HCT116 (cell line): ENCODE data around the gene ANXA4. TPM values are rescaled to one million over a fixed set of nuclear protein-coding genes. Genes with fewer than 3 reads are reported as not detected.

Experiments used
- ATAC-seq: fragments of 200-7000 bp; cut with Tn5 transposase; 2 replicates; pipeline ENCODE4 v1.9.1; 2020; ENCODE audit warnings: mild to moderate bottlenecking, moderate library complexity
- BruUV-seq: library from RNA; stranded (reverse); fragments of 400-500 nt; replicated peaks from 2 replicates; lab custom pipeline; 2021; lab: Mats Ljungman, UMichigan
- CTCF ChIA-PET: fragments of 300-600 bp; sonication (Branson Sonifier 250); formaldehyde crosslinking; loops from one replicate; lab custom pipeline; 2021; ENCODE audit warnings: antibody characterized with exemption; lab: Charles Lee
- POLR2A ChIA-PET: fragments of 300-600, 350-600 bp; sonication (Branson Sonifier 250); formaldehyde crosslinking; loops from one replicate; lab custom pipeline; 2021; ENCODE audit warnings: antibody characterized with exemption; lab: Charles Lee
- RAD21 ChIA-PET, 2 experiments: fragments of 300-600 bp; sonication (Branson Sonifier 250); formaldehyde crosslinking; loops; one replicate each; lab custom pipeline; 2023; ENCODE audit warnings: low total read pairs in 2 of 2; ENCODE audit not compliant: uncharacterized antibody in 2 of 2, unreplicated experiment in 2 of 2, low non-redundant PET in 1 of 2; lab: Charles Lee
- DNase-seq: peaks from one replicate; pipeline ENCODE4 v3.0.0-alpha.2; 2010; ENCODE audit warnings: low read depth, low spot score
- H2AFZ ChIP-seq: fragments of 200-600 bp; shearing (Covaris generic), sonication (generic); 2 replicates; pipeline ENCODE4 v1.6.1; 2017; ENCODE audit warnings: low read depth, mixed run types, mixed read lengths, antibody characterized with exemption, low read length; ENCODE audit not compliant: poor library complexity, severe bottlenecking
- H3K27ac ChIP-seq: 2 replicates; pipeline ENCODE4 v1.5.1; 2012; ENCODE audit warnings: low read depth, low read length
- H3K27me3 ChIP-seq: fragments of 200-600 bp; sonication (generic); 2 replicates; pipeline ENCODE4 v1.6.1; 2016; ENCODE audit warnings: mixed run types, low read length, mixed read lengths; ENCODE audit not compliant: insufficient read depth
- H3K36me3 ChIP-seq, 2 experiments: fragments of 200-500 bp in 1 of 2; fragments of 200-600 bp in 1 of 2; sonication (Bioruptor generic) in 1 of 2; sonication (generic) in 1 of 2; 2 replicates each; pipeline versions ENCODE4 v1.5.1 to v1.6.1; 2014 to 2016; ENCODE audit warnings: low read length in 2 of 2, inconsistent platforms in 1 of 2, mixed read lengths in 1 of 2, mixed run types in 1 of 2; ENCODE audit not compliant: insufficient read depth in 2 of 2, control insufficient read depth in 1 of 2
- H3K4me1 ChIP-seq, 2 experiments: fragments of 200-600 bp in 1 of 2; sonication (generic) in 1 of 2; 2 replicates each; pipeline versions ENCODE4 v1.5.1 to v1.6.1; 2012 to 2017; ENCODE audit warnings: low read length in 2 of 2, inconsistent platforms in 1 of 2, mild to moderate bottlenecking in 1 of 2, mixed read lengths in 1 of 2, mixed run types in 1 of 2, moderate library complexity in 1 of 2; ENCODE audit not compliant: insufficient read depth in 2 of 2, control insufficient read depth in 1 of 2
- H3K4me2 ChIP-seq: fragments of 200-600 bp; sonication (generic); 2 replicates; pipeline ENCODE4 v1.6.1; 2017; ENCODE audit warnings: mixed run types, low read length, mixed read lengths
- H3K4me3 ChIP-seq, 2 experiments: fragments of 200-600 bp in 1 of 2; sonication (generic) in 1 of 2; replicated peaks in 1 of 2; 2 replicates each; pipeline ENCODE4 v1.5.1; 2011 to 2016; ENCODE audit warnings: low read length in 2 of 2, control low read depth in 1 of 2, low read depth in 1 of 2, mild to moderate bottlenecking in 1 of 2, mixed read lengths in 1 of 2, mixed run types in 1 of 2
- H3K79me2 ChIP-seq: fragments of 200-600 bp; sonication (generic); 2 replicates; pipeline ENCODE4 v1.6.1; 2017; ENCODE audit warnings: mild to moderate bottlenecking, mixed run types, low read length, moderate library complexity, mixed read lengths; ENCODE audit not compliant: insufficient read depth
- H3K9ac ChIP-seq: fragments of 200-600 bp; sonication (generic); 2 replicates; pipeline ENCODE4 v1.6.1; 2016; ENCODE audit warnings: low read length, mixed read lengths
- H3K9me2 ChIP-seq: fragments of 200-600 bp; sonication (generic), shearing (Covaris generic); 2 replicates; pipeline ENCODE4 v1.6.1; 2017; ENCODE audit warnings: mixed run types, mild to moderate bottlenecking, moderate library complexity; ENCODE audit not compliant: insufficient read depth
- H3K9me3 ChIP-seq, 2 experiments: fragments of 200-500 bp in 1 of 2; fragments of 200-600 bp in 1 of 2; sonication (Bioruptor generic) in 1 of 2; sonication (generic) in 1 of 2; 2 replicates each; pipeline ENCODE4 v1.6.1; 2014 to 2017; ENCODE audit warnings: low read length in 2 of 2, mixed read lengths in 2 of 2, inconsistent platforms in 1 of 2, low read depth in 1 of 2, mild to moderate bottlenecking in 1 of 2, mixed run types in 1 of 2, moderate library complexity in 1 of 2; ENCODE audit not compliant: control insufficient read depth in 1 of 2, insufficient read depth in 1 of 2
- H4K20me1 ChIP-seq: fragments of 200-600 bp; sonication (generic), shearing (Covaris generic); 2 replicates; pipeline ENCODE4 v1.6.1; 2017; ENCODE audit warnings: mixed run types, mild to moderate bottlenecking, moderate library complexity; ENCODE audit not compliant: insufficient read depth
- CEBPB ChIP-seq: IDR thresholded peaks from 2 replicates; pipeline ENCODE4 v1.6.1; 2012; ENCODE audit warnings: low read depth
- EGR1 ChIP-seq: IDR thresholded peaks from 2 replicates; pipeline ENCODE4 v1.6.1; 2012; ENCODE audit warnings: low read depth
- ELF1 ChIP-seq: IDR thresholded peaks from 2 replicates; pipeline ENCODE4 v1.6.1; 2012; ENCODE audit warnings: low read depth, borderline replicate concordance
- FOSL1 ChIP-seq: IDR thresholded peaks from 2 replicates; pipeline ENCODE4 v1.6.1; 2012; ENCODE audit warnings: low read depth
- JUND ChIP-seq: IDR thresholded peaks from 2 replicates; pipeline ENCODE4 v1.6.1; 2012
- POLR2A ChIP-seq: IDR thresholded peaks from 2 replicates; pipeline ENCODE4 v1.7.0; 2011; ENCODE audit warnings: borderline replicate concordance; ENCODE audit not compliant: insufficient read depth, insufficient read length; ENCODE audit errors: extremely low read depth
- POLR2AphosphoS5 ChIP-seq: IDR thresholded peaks from 2 replicates; pipeline ENCODE4 v1.6.1; 2011; ENCODE audit warnings: mild to moderate bottlenecking, low read depth, low read length, moderate library complexity
- SIN3A ChIP-seq: IDR thresholded peaks from 2 replicates; pipeline ENCODE4 v1.6.1; 2012; ENCODE audit warnings: low read depth
- SRF ChIP-seq: IDR thresholded peaks from 2 replicates; pipeline ENCODE4 v1.6.1; 2012; ENCODE audit warnings: low read depth
- ZFX ChIP-seq: fragments of 450-650 bp; IDR thresholded peaks from 2 replicates; pipeline ENCODE4 v1.6.1; 2017
- ZNF274 ChIP-seq: fragments of 200-500 bp; sonication (Bioruptor generic); IDR thresholded peaks from 2 replicates; pipeline ENCODE4 v1.6.1; 2014; ENCODE audit warnings: mild to moderate bottlenecking, low read depth, low read length, inconsistent platforms
- intact Hi-C: fragments of 100-400 bp; cut with micrococcal nuclease; formaldehyde crosslinking; loops from 2 replicates; pipeline ENCODE4 v1.10.0; 2022
- total RNA-seq: library from RNA; stranded (reverse); gene quantifications from one replicate; pipeline ENCODE4 v1.2.1, GENCODE V29; 2021; ENCODE audit not compliant: unreplicated experiment
- TF ChIP-seq, protein P1 (sequence below): IDR thresholded peaks from 2 replicates; pipeline ENCODE4 v1.6.1; 2012
- TF ChIP-seq, protein P2 (sequence below), 3 experiments: fragments of 200-600 bp in 1 of 3; sonication (generic) in 1 of 3; IDR thresholded peaks in 2 of 3; conservative IDR thresholded peaks in 1 of 3; 2 replicates each; pipeline ENCODE4 v1.5.1; 2012 to 2017; ENCODE audit warnings: low read depth in 2 of 3, low read length in 2 of 3, antibody characterized with exemption in 1 of 3, borderline replicate concordance in 1 of 3, control low read depth in 1 of 3, mild to moderate bottlenecking in 1 of 3, mixed read lengths in 1 of 3, mixed run types in 1 of 3, moderate library complexity in 1 of 3; ENCODE audit not compliant: insufficient read depth in 1 of 3
- TF ChIP-seq, protein P3 (sequence below): IDR thresholded peaks from 2 replicates; pipeline ENCODE4 v1.6.1; 2011; ENCODE audit warnings: mild to moderate bottlenecking, low read length, moderate library complexity; ENCODE audit not compliant: insufficient replicate concordance; ENCODE audit errors: extremely low read depth
- TF ChIP-seq, protein P4 (sequence below): IDR thresholded peaks from 2 replicates; pipeline ENCODE4 v1.6.1; 2012

The ANXA4 gene
- total RNA-seq, 1 experiment from 2014 or later: 64.6 TPM

DNA sequence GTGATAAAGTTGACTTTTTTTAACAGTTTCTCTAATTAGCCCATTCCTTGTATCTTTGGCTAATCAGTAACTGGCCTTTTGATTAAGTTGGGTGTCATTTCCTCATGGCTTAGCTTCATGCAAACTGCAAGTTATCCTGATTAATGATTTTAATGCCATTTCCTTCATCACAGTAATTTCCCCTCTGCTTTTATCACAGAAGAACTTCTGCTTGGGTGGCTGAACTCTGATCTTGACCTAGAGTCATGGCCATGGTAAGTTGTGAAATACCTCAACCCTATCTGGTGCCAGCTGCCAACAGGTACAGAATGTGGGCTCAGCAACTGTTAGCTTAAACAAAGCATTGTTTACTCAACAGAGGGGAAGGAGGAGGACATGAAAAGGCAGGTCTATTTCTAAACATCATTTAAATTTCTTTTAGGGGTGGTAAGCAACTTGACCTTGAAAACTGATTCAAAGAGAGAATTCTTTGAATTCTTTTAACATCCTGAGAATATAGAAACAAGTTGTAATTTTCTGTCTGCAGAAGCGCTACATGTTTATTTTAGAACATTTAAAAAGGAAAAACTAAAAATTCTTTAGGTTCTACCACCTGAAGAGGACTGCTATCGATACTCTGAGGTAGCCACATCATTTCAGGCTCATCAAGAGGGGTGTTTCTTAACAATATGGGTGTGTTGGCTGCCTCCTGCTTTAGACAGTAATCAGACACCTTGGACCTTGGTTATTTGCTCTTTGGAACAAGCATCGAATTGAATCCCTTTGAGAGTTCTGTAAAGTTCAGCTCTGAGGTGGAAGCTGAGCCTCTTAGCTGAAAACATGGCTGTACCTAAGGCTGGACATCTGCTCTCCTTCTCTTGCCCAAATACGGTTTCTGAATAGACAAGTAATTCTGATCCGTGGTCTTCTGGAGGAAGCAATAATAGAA, 39.7 kb downstream of the ANXA4 start:
- Histone ChIP-seq H3K27me3 (no peaks in the 10 kb centered on the region), H3K36me3 (no peaks in the 10 kb centered on the region), H3K9ac (no peak overlapping the region), H3K79me2 (no peaks in the 10 kb centered on the region), H4K20me1 (no peaks in the 10 kb centered on the region), H3K27ac (no peak overlapping the region), H2AFZ (no peak overlapping the region), H3K9me3 (no peaks in the 10 kb centered on the region), H3K4me2 (peak overlapping the region; percentile 14; the same call in 1 of the 2 replicates), H3K4me3 (no peak overlapping the region), H3K9me2 (no peaks in the 10 kb centered on the region), H3K4me1 (peaks cover 42 to 51% of the 10 kb centered on the region in 2 experiments)
- TSS peak; percentile 22 for BruUV-seq
- POLR2A ChIA-PET: no interaction called here
- DNase-seq (no peak), ATAC-seq (no peak)
- RAD21 ChIA-PET: no interaction called here
- intact Hi-C loops: no loop called here
- TF ChIP-seq SIN3A (no peak), CEBPB (0 out of 2 replicates have a peak, but pooled peaks have one; percentile 32)
- TF ChIP-seq, all 23 proteins: peak for 1
- CTCF ChIA-PET: interaction anchor here (1.4 kb wide), 1 partner anchor 35 kb away, joined by 4 read pairs; no protein-coding TSS in a partner anchor

DNA sequence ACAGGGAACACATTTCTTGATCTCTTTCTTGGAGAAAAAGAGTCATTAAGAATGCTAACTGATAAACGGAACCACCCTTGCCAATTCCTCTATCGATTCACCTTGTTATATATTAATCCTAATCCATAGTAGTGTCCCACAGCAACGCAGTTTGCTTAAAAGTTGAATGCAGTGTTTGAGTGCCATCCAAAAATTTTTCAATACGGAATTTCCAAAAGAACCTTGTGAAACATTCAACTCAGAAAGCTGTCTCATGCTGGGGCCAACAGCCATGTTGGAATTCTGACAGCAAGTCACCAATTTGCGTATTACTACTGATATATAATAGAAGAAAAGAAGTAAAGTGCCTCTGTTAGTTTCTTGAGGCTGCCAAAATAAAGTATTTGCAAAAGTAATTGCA, 42.3 kb downstream of the ANXA4 start:
- no peak overlapping the region for H2AFZ ChIP-seq
- no peaks in the 10 kb centered on the region for H3K36me3 ChIP-seq
- ATAC-seq: no peak
- no TSS peak for BruUV-seq
- H3K27ac ChIP-seq: no peak overlapping the region
- H3K9ac ChIP-seq: no peak overlapping the region
- RAD21 ChIA-PET: no interaction called here
- no peak for DNase-seq
- peaks cover 25 to 27% of the 10 kb centered on the region in 2 experiments for H3K4me1 ChIP-seq
- POLR2A ChIA-PET: no interaction called here
- intact Hi-C loops: no loop called here
- CTCF ChIA-PET: interaction anchor here (1.0 kb wide), 1 partner anchor 59 kb away, joined by 4 read pairs; no protein-coding TSS in a partner anchor
- no peak overlapping the region for H3K4me3 ChIP-seq
- H4K20me1 ChIP-seq: no peaks in the 10 kb centered on the region
- no peaks in the 10 kb centered on the region for H3K9me3 ChIP-seq
- no peaks in the 10 kb centered on the region for H3K9me2 ChIP-seq
- no peak overlapping the region for H3K4me2 ChIP-seq
- no peaks in the 10 kb centered on the region for H3K27me3 ChIP-seq
- no peaks in the 10 kb centered on the region for H3K79me2 ChIP-seq
- TF ChIP-seq ELF1 (no peak), ZFX (no peak), SRF (no peak), FOSL1 (no peak), SIN3A (no peak), POLR2AphosphoS5 (no peak), POLR2A (no peak), CEBPB (no peak), JUND (no peak), ZNF274 (no peak), EGR1 (no peak)
- TF ChIP-seq, protein P1, sequence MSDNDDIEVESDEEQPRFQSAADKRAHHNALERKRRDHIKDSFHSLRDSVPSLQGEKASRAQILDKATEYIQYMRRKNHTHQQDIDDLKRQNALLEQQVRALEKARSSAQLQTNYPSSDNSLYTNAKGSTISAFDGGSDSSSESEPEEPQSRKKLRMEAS: no peak
- TF ChIP-seq, protein P2, sequence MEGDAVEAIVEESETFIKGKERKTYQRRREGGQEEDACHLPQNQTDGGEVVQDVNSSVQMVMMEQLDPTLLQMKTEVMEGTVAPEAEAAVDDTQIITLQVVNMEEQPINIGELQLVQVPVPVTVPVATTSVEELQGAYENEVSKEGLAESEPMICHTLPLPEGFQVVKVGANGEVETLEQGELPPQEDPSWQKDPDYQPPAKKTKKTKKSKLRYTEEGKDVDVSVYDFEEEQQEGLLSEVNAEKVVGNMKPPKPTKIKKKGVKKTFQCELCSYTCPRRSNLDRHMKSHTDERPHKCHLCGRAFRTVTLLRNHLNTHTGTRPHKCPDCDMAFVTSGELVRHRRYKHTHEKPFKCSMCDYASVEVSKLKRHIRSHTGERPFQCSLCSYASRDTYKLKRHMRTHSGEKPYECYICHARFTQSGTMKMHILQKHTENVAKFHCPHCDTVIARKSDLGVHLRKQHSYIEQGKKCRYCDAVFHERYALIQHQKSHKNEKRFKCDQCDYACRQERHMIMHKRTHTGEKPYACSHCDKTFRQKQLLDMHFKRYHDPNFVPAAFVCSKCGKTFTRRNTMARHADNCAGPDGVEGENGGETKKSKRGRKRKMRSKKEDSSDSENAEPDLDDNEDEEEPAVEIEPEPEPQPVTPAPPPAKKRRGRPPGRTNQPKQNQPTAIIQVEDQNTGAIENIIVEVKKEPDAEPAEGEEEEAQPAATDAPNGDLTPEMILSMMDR (IDR thresholded peaks at IDR 0.05 in 2 of 3, conservative IDR thresholded peaks at IDR 0.05 in 1 of 3; ENCODE audit: borderline replicate concordance in 1 of 3, insufficient read depth in 1 of 3, low read depth in 2 of 3, low read length in 2 of 3): no peak
- TF ChIP-seq, protein P3, sequence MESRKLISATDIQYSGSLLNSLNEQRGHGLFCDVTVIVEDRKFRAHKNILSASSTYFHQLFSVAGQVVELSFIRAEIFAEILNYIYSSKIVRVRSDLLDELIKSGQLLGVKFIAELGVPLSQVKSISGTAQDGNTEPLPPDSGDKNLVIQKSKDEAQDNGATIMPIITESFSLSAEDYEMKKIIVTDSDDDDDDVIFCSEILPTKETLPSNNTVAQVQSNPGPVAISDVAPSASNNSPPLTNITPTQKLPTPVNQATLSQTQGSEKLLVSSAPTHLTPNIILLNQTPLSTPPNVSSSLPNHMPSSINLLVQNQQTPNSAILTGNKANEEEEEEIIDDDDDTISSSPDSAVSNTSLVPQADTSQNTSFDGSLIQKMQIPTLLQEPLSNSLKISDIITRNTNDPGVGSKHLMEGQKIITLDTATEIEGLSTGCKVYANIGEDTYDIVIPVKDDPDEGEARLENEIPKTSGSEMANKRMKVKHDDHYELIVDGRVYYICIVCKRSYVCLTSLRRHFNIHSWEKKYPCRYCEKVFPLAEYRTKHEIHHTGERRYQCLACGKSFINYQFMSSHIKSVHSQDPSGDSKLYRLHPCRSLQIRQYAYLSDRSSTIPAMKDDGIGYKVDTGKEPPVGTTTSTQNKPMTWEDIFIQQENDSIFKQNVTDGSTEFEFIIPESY: no peak
- TF ChIP-seq, protein P4, sequence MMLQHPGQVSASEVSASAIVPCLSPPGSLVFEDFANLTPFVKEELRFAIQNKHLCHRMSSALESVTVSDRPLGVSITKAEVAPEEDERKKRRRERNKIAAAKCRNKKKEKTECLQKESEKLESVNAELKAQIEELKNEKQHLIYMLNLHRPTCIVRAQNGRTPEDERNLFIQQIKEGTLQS: no peak
